ENCODE measurements around the gene MYO18B. TPM values are rescaled to one million over a fixed set of nuclear protein-coding genes. Genes with fewer than 3 reads are reported as not detected.

The MYO18B gene
- total RNA-seq, 2 experiments from 2014 or later = 3.6 to 6.1 TPM

GRCh38 chr22:26033071-26033470 is 291.1 kb downstream of the MYO18B start:
- H3K27ac Mint-ChIP-seq = no peak overlapping the region
- ATAC-seq (no peak), DNase-seq (no peak)
- H3K36me3 Mint-ChIP-seq = no peaks in the 10 kb centered on the region
- peaks cover 3% of the 10 kb centered on the region for H3K9me3 Mint-ChIP-seq (ENCODE audit: low read depth)
- no peaks in the 10 kb centered on the region for H3K4me1 Mint-ChIP-seq
- no peak overlapping the region for H3K4me3 Mint-ChIP-seq
- no peaks in the 10 kb centered on the region for H3K27me3 Mint-ChIP-seq
- CTCF ChIA-PET = no interaction called here

GRCh38 chr22:26033586-26033985 is 291.6 kb downstream of the MYO18B start:
- no peaks in the 10 kb centered on the region for H3K27me3 Mint-ChIP-seq
- H3K27ac Mint-ChIP-seq = no peak overlapping the region
- no peaks in the 10 kb centered on the region for H3K36me3 Mint-ChIP-seq
- DNase-seq (no peak), ATAC-seq (no peak)
- CTCF ChIA-PET = no interaction called here
- no peaks in the 10 kb centered on the region for H3K9me3 Mint-ChIP-seq (ENCODE audit: low read depth)
- H3K4me1 Mint-ChIP-seq = no peaks in the 10 kb centered on the region
- H3K4me3 Mint-ChIP-seq = no peak overlapping the region

GRCh38 chr22:26035523-26035922 is 293.5 kb downstream of the MYO18B start:
- ATAC-seq = no peak
- Mint-ChIP-seq H3K27me3 (no peaks in the 10 kb centered on the region), H3K9me3 (ENCODE audit: low read depth) (no peaks in the 10 kb centered on the region)

GRCh38 chr22:26038365-26038764 is 296.4 kb downstream of the MYO18B start:
- DNase-seq (no peak), ATAC-seq (no peak)
- no peaks in the 10 kb centered on the region for H3K4me1 Mint-ChIP-seq
- H3K27ac Mint-ChIP-seq = no peak overlapping the region
- H3K4me3 Mint-ChIP-seq = no peak overlapping the region
- H3K36me3 Mint-ChIP-seq = no peaks in the 10 kb centered on the region
- CTCF ChIA-PET = no interaction called here
- H3K9me3 Mint-ChIP-seq (ENCODE audit: low read depth) = no peaks in the 10 kb centered on the region
- H3K27me3 Mint-ChIP-seq = no peaks in the 10 kb centered on the region

More at GRCh38 chr22:26035523-26035922, 293.5 kb downstream of the MYO18B start:
- DNase-seq = no peak
- CTCF ChIA-PET = no interaction called here
- Mint-ChIP-seq H3K4me3 (no peak overlapping the region), H3K27ac (no peak overlapping the region), H3K4me1 (no peaks in the 10 kb centered on the region), H3K36me3 (no peaks in the 10 kb centered on the region)

- ATAC-seq (no peak), DNase-seq (no peak)
- CTCF ChIA-PET = no interaction called here
- H3K27me3 Mint-ChIP-seq = no peaks in the 10 kb centered on the region
- no peaks in the 10 kb centered on the region for H3K36me3 Mint-ChIP-seq
- no peak overlapping the region for H3K4me3 Mint-ChIP-seq
- H3K4me1 Mint-ChIP-seq = no peaks in the 10 kb centered on the region
- no peaks in the 10 kb centered on the region for H3K9me3 Mint-ChIP-seq (ENCODE audit: low read depth)
- H3K27ac Mint-ChIP-seq = no peak overlapping the region
Measured at GRCh38 chr22:26041931-26042330, 299.9 kb downstream of the MYO18B start.

- CTCF ChIA-PET = interaction anchor here (0.7 kb wide), 1 partner anchor 14 kb away, joined by 4 read pairs; no protein-coding TSS in a partner anchor
- Mint-ChIP-seq H3K36me3 (no peaks in the 10 kb centered on the region), H3K4me3 (no peak overlapping the region), H3K27me3 (no peaks in the 10 kb centered on the region), H3K27ac (no peak overlapping the region), H3K4me1 (no peaks in the 10 kb centered on the region), H3K9me3 (ENCODE audit: low read depth) (no peaks in the 10 kb centered on the region)
- ATAC-seq (no peak), DNase-seq (no peak)
Measured at GRCh38 chr22:26043031-26043430, 301.0 kb downstream of the MYO18B start.

- Mint-ChIP-seq H3K27ac (no peak overlapping the region), H3K4me1 (no peaks in the 10 kb centered on the region), H3K4me3 (no peak overlapping the region), H3K9me3 (ENCODE audit: low read depth) (no peaks in the 10 kb centered on the region), H3K27me3 (no peaks in the 10 kb centered on the region), H3K36me3 (no peaks in the 10 kb centered on the region)
- CTCF ChIA-PET = no interaction called here
- DNase-seq (no peak), ATAC-seq (no peak)
Measured at GRCh38 chr22:26045051-26045450, 303.1 kb downstream of the MYO18B start.

GRCh38 chr22:26045860-26046259 is 303.9 kb downstream of the MYO18B start:
- no peaks in the 10 kb centered on the region for H3K36me3 Mint-ChIP-seq
- H3K4me1 Mint-ChIP-seq = no peaks in the 10 kb centered on the region
- DNase-seq (no peak), ATAC-seq (no peak)
- no peaks in the 10 kb centered on the region for H3K9me3 Mint-ChIP-seq (ENCODE audit: low read depth)
- H3K27me3 Mint-ChIP-seq = peaks cover 2% of the 10 kb centered on the region
- no peak overlapping the region for H3K27ac Mint-ChIP-seq
- no peak overlapping the region for H3K4me3 Mint-ChIP-seq
- CTCF ChIA-PET = no interaction called here

GRCh38 chr22:26047516-26047915 is 305.5 kb downstream of the MYO18B start:
- ATAC-seq = no peak
- DNase-seq = no peak
- H3K27me3 Mint-ChIP-seq = peaks cover 3% of the 10 kb centered on the region
- H3K9me3 Mint-ChIP-seq (ENCODE audit: low read depth) = no peaks in the 10 kb centered on the region
- H3K4me1 Mint-ChIP-seq = no peaks in the 10 kb centered on the region
- CTCF ChIA-PET = no interaction called here
- H3K4me3 Mint-ChIP-seq = no peak overlapping the region
- H3K36me3 Mint-ChIP-seq = no peaks in the 10 kb centered on the region
- H3K27ac Mint-ChIP-seq = no peak overlapping the region

- DNase-seq (no peak), ATAC-seq (no peak)
- H3K4me3 Mint-ChIP-seq = no peak overlapping the region
- no peaks in the 10 kb centered on the region for H3K36me3 Mint-ChIP-seq
- H3K4me1 Mint-ChIP-seq = no peaks in the 10 kb centered on the region
- H3K27me3 Mint-ChIP-seq = peaks cover 3% of the 10 kb centered on the region
- CTCF ChIA-PET = no interaction called here
- H3K9me3 Mint-ChIP-seq (ENCODE audit: low read depth) = no peaks in the 10 kb centered on the region
- no peak overlapping the region for H3K27ac Mint-ChIP-seq
Measured at GRCh38 chr22:26047920-26048319, 305.9 kb downstream of the MYO18B start.

- Mint-ChIP-seq H3K36me3 (no peaks in the 10 kb centered on the region), H3K9me3 (ENCODE audit: low read depth) (no peaks in the 10 kb centered on the region), H3K4me3 (no peak overlapping the region), H3K4me1 (no peaks in the 10 kb centered on the region), H3K27ac (no peak overlapping the region), H3K27me3 (peaks cover 3% of the 10 kb centered on the region)
- CTCF ChIA-PET = no interaction called here
- DNase-seq (no peak), ATAC-seq (no peak)
Measured at GRCh38 chr22:26050079-26050478, 308.1 kb downstream of the MYO18B start.

- H3K9me3 Mint-ChIP-seq (ENCODE audit: low read depth) = no peaks in the 10 kb centered on the region
Measured at GRCh38 chr22:26053737-26054316, 311.8 kb downstream of the MYO18B start.

GRCh38 chr22:26054841-26055605 is 313.0 kb downstream of the MYO18B start:
- ATAC-seq (no peak), DNase-seq (no peak)
- H3K27ac Mint-ChIP-seq = no peak overlapping the region
- no peaks in the 10 kb centered on the region for H3K4me1 Mint-ChIP-seq
- H3K36me3 Mint-ChIP-seq = no peaks in the 10 kb centered on the region
- CTCF ChIA-PET = interaction anchor here (1.0 kb wide), 1 partner anchor 159 kb away, joined by 3 read pairs; no protein-coding TSS in a partner anchor
- H3K27me3 Mint-ChIP-seq = peaks cover 7% of the 10 kb centered on the region
- no peak overlapping the region for H3K4me3 Mint-ChIP-seq
- H3K9me3 Mint-ChIP-seq (ENCODE audit: low read depth) = no peaks in the 10 kb centered on the region

More at GRCh38 chr22:26053737-26054316, 311.8 kb downstream of the MYO18B start:
- CTCF ChIA-PET = interaction anchor here (1.0 kb wide), 1 partner anchor 158 kb away, joined by 3 read pairs; no protein-coding TSS in a partner anchor
- no peaks in the 10 kb centered on the region for H3K4me1 Mint-ChIP-seq
- H3K4me3 Mint-ChIP-seq = no peak overlapping the region
- ATAC-seq = no peak
- H3K27ac Mint-ChIP-seq = no peak overlapping the region
- DNase-seq = no peak
- no peaks in the 10 kb centered on the region for H3K36me3 Mint-ChIP-seq
- peaks cover 7% of the 10 kb centered on the region for H3K27me3 Mint-ChIP-seq

- H3K27ac Mint-ChIP-seq = no peak overlapping the region
- no peaks in the 10 kb centered on the region for H3K36me3 Mint-ChIP-seq
- H3K4me3 Mint-ChIP-seq = no peak overlapping the region
- peaks cover 7% of the 10 kb centered on the region for H3K27me3 Mint-ChIP-seq
- DNase-seq (no peak), ATAC-seq (no peak)
- H3K4me1 Mint-ChIP-seq = no peaks in the 10 kb centered on the region
- CTCF ChIA-PET = no interaction called here
- no peaks in the 10 kb centered on the region for H3K9me3 Mint-ChIP-seq (ENCODE audit: low read depth)
Measured at GRCh38 chr22:26055693-26056092, 313.7 kb downstream of the MYO18B start.
